Muscle of back (tissue), 11 donors: ENCODE measurements around the gene RXFP4. TPM values are rescaled to one million over a fixed set of nuclear protein-coding genes. Genes with fewer than 3 reads are reported as not detected.

Source experiments
- DNase-seq, 3 donors: peaks; one replicate each; pipeline versions ENCODE4 v3.0.0 to v3.0.0-alpha.2; 2013
- polyA plus RNA-seq, 10 donors: library from polyadenylated mRNA; unstranded; fragments of 120-200 nt; gene quantifications; one replicate each; pipeline ENCODE4 v1.2.1, GENCODE V29; 2013; ENCODE audit not compliant: insufficient read length in 10 of 10

Gene RXFP4
- polyA plus RNA-seq, 10 donors = 0.14 to 0.22 (median 0.16) TPM; not detected in 7

- no peak for DNase-seq
Observed at GRCh38 chr1:155960081-155960745, 18.8 kb downstream of the RXFP4 start.

- DNase-seq = peak in 1 of 3 donors; percentile 70
Observed at GRCh38 chr1:155961937-155962336, 20.5 kb downstream of the RXFP4 start.

- no peak for DNase-seq
Observed at GRCh38 chr1:155962599-155963211, 21.3 kb downstream of the RXFP4 start.

- DNase-seq = no peak
Observed at GRCh38 chr1:155964193-155964592, 22.8 kb downstream of the RXFP4 start.

GRCh38 chr1:155966135-155966534 is 24.7 kb downstream of the RXFP4 start:
- DNase-seq = no peak

GRCh38 chr1:155966750-155967149 is 25.3 kb downstream of the RXFP4 start:
- no peak for DNase-seq

DNA sequence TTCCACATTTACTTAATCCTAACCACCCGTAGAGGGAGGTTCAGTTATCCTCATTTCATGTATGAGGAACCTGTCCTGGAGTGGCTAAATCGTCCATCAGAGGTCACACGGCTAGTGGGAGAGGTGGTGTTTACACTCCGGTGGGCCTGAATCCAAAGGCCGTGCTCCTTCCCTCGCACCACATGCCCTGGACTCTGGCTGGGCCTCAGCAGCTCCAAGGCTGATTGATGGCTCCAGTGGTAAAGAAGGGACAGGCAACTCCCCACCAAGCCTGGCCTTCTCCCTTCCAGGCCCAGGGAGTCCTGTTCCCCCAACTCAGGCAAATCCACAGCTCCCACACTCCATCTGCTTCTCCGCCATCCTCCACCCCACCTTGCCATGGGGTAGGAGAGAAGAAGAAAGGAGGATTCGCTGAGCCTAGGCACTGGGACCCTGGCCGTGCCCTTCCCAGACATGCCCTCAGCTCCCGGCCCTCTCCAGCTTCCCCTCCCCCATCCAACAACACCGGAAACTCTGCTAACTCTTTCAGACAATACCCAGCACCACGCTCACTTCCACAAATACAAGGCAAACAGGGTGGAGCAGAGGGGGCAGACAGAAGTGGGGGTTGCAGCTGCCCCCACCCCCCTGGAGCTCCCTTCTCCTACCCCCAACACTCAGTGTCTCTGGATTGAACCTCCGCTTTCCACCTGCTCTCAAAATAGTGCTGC is 26.1 kb downstream of the RXFP4 start:
- peak in 1 of 3 donors; percentile 52 for DNase-seq

DNA sequence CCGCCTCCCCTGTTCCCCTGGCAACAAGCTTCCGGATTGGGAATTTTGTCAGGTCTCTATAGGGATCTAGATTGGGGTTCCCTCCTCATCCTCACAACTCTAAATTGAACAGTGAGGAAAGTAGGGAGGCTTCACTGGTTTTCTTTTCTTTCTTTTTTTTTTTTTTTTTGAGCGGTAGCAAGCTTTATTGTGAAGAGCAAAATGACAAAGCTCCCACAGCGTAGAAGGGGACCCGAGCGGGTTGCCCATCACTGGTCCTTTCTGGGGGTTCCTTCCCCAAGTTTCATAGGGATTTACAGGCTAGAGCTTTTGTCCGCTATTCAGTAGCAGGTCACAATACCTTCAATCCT is 26.6 kb downstream of the RXFP4 start:
- no peak for DNase-seq

DNA sequence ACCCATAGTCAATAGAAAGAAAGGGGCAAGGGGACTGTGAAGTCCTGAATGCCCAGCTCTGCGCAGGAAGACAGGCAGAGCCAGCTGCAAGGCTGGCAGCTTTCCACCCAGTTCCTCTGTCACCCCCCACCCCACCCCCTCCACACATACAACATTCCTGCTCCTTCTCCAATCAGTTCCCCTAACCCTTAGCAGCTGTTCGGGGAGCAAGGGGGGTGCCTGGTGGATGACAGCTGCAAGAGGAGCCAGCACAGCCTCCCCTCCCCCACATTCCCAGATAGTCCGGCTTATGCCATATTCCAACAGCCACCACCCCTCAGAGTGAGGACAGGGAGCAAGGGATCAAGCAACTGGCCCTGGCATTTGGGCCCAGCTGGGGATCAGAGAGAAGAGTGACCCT is 27.2 kb downstream of the RXFP4 start:
- peak; percentile 85 to 91 (median 89) for DNase-seq

- DNase-seq = peak in 1 of 3 donors; percentile 41
Observed at GRCh38 chr1:155969377-155969791, 27.9 kb downstream of the RXFP4 start.

GRCh38 chr1:155970531-155971167 is 29.2 kb downstream of the RXFP4 start:
- peak in 1 of 3 donors; percentile 60 for DNase-seq

GRCh38 chr1:155971910-155972809 is 30.7 kb downstream of the RXFP4 start:
- no peak for DNase-seq

DNA sequence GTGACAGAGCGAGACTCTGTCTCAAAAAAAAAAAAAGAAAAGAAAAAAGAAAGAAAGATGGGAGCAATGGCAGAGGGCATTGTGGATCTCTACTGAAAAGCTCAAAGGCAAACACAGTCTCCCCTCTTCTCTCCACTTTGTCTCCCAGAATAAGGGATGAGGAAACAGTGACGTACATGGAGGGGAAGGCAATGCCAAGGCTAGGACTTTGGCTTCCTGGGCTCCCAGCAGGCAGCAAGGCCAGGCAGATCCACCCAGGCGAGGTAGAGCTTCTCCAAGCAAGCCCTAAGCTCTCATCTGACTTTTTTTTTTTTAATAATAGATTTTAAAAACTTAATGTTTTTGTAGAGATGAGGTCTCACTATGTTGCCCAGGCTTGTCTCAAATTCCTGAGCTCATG is 32.3 kb downstream of the RXFP4 start:
- DNase-seq = no peak

- peak in 1 of 3 donors; percentile 58 for DNase-seq
Observed at GRCh38 chr1:155974208-155975115, 33.0 kb downstream of the RXFP4 start.

DNA sequence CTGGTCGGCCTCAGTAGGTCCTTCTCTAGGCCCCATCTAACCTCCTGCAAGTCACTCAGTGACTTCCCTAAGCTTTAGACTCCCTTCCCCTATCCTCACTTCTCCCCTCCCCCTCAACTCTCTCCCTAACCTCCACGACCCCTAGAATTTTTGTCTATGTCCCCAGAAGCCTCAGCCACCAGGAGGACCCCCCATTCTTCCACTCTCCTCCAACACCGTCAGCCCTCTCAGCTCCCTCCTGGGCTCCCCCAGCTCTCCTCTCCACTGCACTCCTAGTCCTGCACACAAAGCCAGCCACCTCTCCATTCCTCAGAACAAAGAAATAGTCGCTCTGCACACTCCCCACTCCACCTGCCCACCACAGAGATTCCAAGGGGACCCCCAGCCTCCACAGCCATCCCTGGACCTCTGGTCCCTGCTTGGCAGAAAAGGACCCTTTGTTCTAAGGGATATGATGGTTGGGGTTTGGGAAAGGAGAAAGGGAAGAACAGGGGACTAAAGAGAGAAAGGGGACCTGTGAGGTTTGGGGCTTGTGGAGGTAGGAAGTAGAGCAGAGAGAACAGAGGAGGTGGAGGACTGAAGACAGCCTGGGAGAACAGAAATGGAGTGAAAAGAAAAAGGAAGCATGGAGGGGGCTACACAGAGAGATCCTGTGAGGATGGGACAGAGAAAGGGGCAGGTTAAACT is 34.1 kb downstream of the RXFP4 start:
- DNase-seq = no peak

DNA sequence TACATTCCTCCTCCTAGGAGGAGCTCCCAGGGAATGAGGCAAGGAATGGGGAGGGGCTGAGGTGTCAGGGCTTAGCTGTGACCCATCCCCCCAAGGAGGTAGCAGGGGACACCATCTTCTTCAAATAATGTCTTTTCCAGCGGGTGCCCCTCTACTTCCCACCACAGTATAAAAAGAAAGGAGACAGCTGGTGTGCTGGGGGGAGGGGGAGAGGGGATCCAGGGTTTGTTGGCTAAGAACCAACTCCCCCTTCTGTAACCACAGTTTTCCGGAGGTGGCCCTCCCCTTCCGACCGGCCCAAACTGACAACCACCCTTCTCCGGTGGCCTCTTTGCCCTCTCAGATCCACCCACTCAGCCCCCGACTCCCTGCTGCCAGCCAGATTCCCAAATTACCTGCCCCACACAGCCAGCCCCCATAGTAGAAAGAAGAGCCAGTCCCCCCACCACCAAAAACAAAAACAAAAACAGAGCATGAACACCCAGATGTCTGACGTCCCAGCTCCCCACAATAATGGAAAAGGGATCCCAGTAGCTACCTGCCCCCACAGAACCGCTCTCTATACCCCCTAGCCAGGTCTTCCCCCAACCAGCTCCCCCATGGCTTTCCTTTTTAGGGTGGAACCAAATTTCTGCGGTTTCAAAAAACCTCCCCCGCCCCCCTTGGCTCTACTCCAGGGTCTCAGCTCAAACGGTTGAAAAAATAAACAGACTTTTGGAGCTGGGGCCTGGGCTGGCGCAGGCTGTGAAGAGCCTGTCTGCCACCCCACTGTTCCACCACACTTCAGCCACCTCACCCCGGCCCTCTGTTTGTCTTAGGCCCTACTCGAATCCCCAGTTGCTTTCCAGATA is 34.8 kb downstream of the RXFP4 start:
- DNase-seq = peak; percentile 80 to 87 (median 81)

- no peak for DNase-seq
Observed at GRCh38 chr1:155976913-155977689, 35.7 kb downstream of the RXFP4 start.
